OCI-LY1 (cell line): Measurements from ENCODE around the gene SLC2A5.

Experiments
- H2AFZ ChIP-seq: fragments of 200-600 bp; sonication (generic), shearing (Covaris generic); 2 replicates; pipeline ENCODE4 v1.6.0; 2014; ENCODE audit warnings: antibody characterized with exemption, mild to moderate bottlenecking, low read length
- H3F3A ChIP-seq: fragments of 200-600 bp; sonication (generic), shearing (Covaris generic); 2 replicates; pipeline ENCODE4 v1.6.0; 2014; ENCODE audit warnings: mild to moderate bottlenecking, antibody characterized with exemption, low read length, moderate library complexity; ENCODE audit not compliant: insufficient read depth
- H3K27ac ChIP-seq: fragments of 200-600 bp; sonication (generic); 2 replicates; pipeline ENCODE4 v1.5.1; 2014; ENCODE audit warnings: low read length, mixed run types, mild to moderate bottlenecking, low read depth; ENCODE audit not compliant: poor library complexity, severe bottlenecking
- H3K27me3 ChIP-seq: fragments of 200-600 bp; sonication (generic); 2 replicates; pipeline ENCODE4 v1.6.0; 2014; ENCODE audit warnings: antibody characterized with exemption, mild to moderate bottlenecking, low read length, moderate library complexity; ENCODE audit not compliant: insufficient read depth
- H3K36me3 ChIP-seq: fragments of 200-600 bp; sonication (generic); 2 replicates; pipeline ENCODE4 v1.6.1; 2014; ENCODE audit warnings: mild to moderate bottlenecking, antibody characterized with exemption, low read length, moderate library complexity, mixed read lengths; ENCODE audit not compliant: insufficient read depth
- H3K4me1 ChIP-seq: fragments of 200-600 bp; sonication (generic); 2 replicates; pipeline ENCODE4 v1.5.1; 2014; ENCODE audit warnings: mild to moderate bottlenecking, low read length, moderate library complexity; ENCODE audit not compliant: insufficient read depth, severe bottlenecking
- H3K4me2 ChIP-seq: fragments of 200-600 bp; sonication (generic), shearing (Covaris generic); 2 replicates; pipeline ENCODE4 v1.6.1; 2014; ENCODE audit warnings: low read length
- H3K4me3 ChIP-seq: fragments of 200-600 bp; sonication (generic); 2 replicates; pipeline ENCODE4 v1.5.1; 2014; ENCODE audit warnings: low read length, low read depth, mild to moderate bottlenecking, mixed read lengths; ENCODE audit not compliant: poor library complexity, severe bottlenecking
- H3K79me2 ChIP-seq: fragments of 200-600 bp; shearing (Covaris generic); 2 replicates; pipeline ENCODE4 v1.6.1; 2016; ENCODE audit warnings: mixed run types, low read length, mixed read lengths; ENCODE audit not compliant: insufficient read depth
- H3K9ac ChIP-seq: fragments of 200-600 bp; sonication (generic), shearing (Covaris generic); 2 replicates; pipeline ENCODE4 v1.6.1; 2014; ENCODE audit warnings: mild to moderate bottlenecking, low read length, mixed read lengths
- H3K9me2 ChIP-seq: fragments of 200-600 bp; sonication (generic), shearing (Covaris generic); 2 replicates; pipeline ENCODE4 v1.6.1; 2014; ENCODE audit warnings: low read depth, mild to moderate bottlenecking, low read length, mixed read lengths
- H3K9me3 ChIP-seq: fragments of 200-600 bp; shearing (Covaris generic); 2 replicates; pipeline ENCODE4 v1.6.1; 2014; ENCODE audit warnings: low read length, mixed read lengths
- H4K20me1 ChIP-seq: fragments of 200-600 bp; sonication (generic), shearing (Covaris generic); 2 replicates; pipeline ENCODE4 v1.6.0; 2016; ENCODE audit warnings: mild to moderate bottlenecking, low read length; ENCODE audit not compliant: insufficient read depth
- CTCF ChIP-seq: fragments of 200-600 bp; sonication (generic), shearing (Covaris generic); IDR thresholded peaks from 2 replicates; pipeline ENCODE4 v1.5.1; 2017; ENCODE audit warnings: mild to moderate bottlenecking, antibody characterized with exemption, low read length, moderate library complexity, mixed read lengths
- EZH2 ChIP-seq: fragments of 200-600 bp; sonication (generic), shearing (Covaris generic); IDR thresholded peaks from 2 replicates; pipeline ENCODE4 v1.8.0; 2017; ENCODE audit warnings: borderline replicate concordance, mixed run types, mild to moderate bottlenecking, antibody characterized with exemption, low read length, moderate library complexity, mixed read lengths

SLC2A5 gene

GRCh38 chr1:9052272-9053049, 17.0 kb downstream of the SLC2A5 start:
- H3K4me3 ChIP-seq: no peak overlapping the region
- H3K9ac ChIP-seq: no peak overlapping the region
- no peak overlapping the region for H3K27ac ChIP-seq
- H3K4me2 ChIP-seq: no peak overlapping the region
- H3F3A ChIP-seq: 0 out of 2 replicates have a peak, but pooled peaks cover 4% of the 10 kb centered on the region
- H3K9me3 ChIP-seq: no peaks in the 10 kb centered on the region
- H3K27me3 ChIP-seq: no peaks in the 10 kb centered on the region
- no peaks in the 10 kb centered on the region for H3K9me2 ChIP-seq
- H3K4me1 ChIP-seq: peaks cover 5% of the 10 kb centered on the region
- H3K79me2 ChIP-seq: no peaks in the 10 kb centered on the region; the same call in 1 of the 2 replicates
- TF ChIP-seq EZH2: no peak
- TF ChIP-seq CTCF: no peak
- no peak overlapping the region for H2AFZ ChIP-seq
- peaks cover 88% of the 10 kb centered on the region for H3K36me3 ChIP-seq
- no peaks in the 10 kb centered on the region for H4K20me1 ChIP-seq

GRCh38 chr1:9051379-9051778, 18.1 kb downstream of the SLC2A5 start:
- H4K20me1 ChIP-seq: no peaks in the 10 kb centered on the region
- H3K4me2 ChIP-seq: no peak overlapping the region
- no peak overlapping the region for H3K9ac ChIP-seq
- peaks cover 5% of the 10 kb centered on the region for H3K4me1 ChIP-seq
- no peaks in the 10 kb centered on the region; the same call in 1 of the 2 replicates for H3K79me2 ChIP-seq
- H3K9me2 ChIP-seq: no peaks in the 10 kb centered on the region
- no peaks in the 10 kb centered on the region for H3F3A ChIP-seq
- no peak overlapping the region for H3K27ac ChIP-seq
- peaks cover 89% of the 10 kb centered on the region for H3K36me3 ChIP-seq
- H3K27me3 ChIP-seq: no peaks in the 10 kb centered on the region
- no peak overlapping the region for H2AFZ ChIP-seq
- no peaks in the 10 kb centered on the region for H3K9me3 ChIP-seq
- no peak overlapping the region for H3K4me3 ChIP-seq
- TF ChIP-seq EZH2: no peak

GRCh38 chr1:9050803-9051202, 18.6 kb downstream of the SLC2A5 start:
- H3K79me2 ChIP-seq: no peaks in the 10 kb centered on the region; the same call in 1 of the 2 replicates
- H3K27me3 ChIP-seq: no peaks in the 10 kb centered on the region
- no peak for TF ChIP-seq CTCF
- no peak for TF ChIP-seq EZH2
- H3K36me3 ChIP-seq: peaks cover 89% of the 10 kb centered on the region
- no peaks in the 10 kb centered on the region for H3K9me3 ChIP-seq
- H3K9ac ChIP-seq: no peak overlapping the region
- no peak overlapping the region for H3K4me3 ChIP-seq
- no peaks in the 10 kb centered on the region for H4K20me1 ChIP-seq
- no peaks in the 10 kb centered on the region for H3F3A ChIP-seq
- H2AFZ ChIP-seq: no peak overlapping the region
- H3K27ac ChIP-seq: no peak overlapping the region
- peaks cover 5% of the 10 kb centered on the region for H3K4me1 ChIP-seq
- no peaks in the 10 kb centered on the region for H3K9me2 ChIP-seq
- no peak overlapping the region for H3K4me2 ChIP-seq

- peaks cover 90% of the 10 kb centered on the region for H3K36me3 ChIP-seq
- no peak overlapping the region for H3K27ac ChIP-seq
- no peak overlapping the region for H2AFZ ChIP-seq
- H3K4me1 ChIP-seq: peaks cover 5% of the 10 kb centered on the region
- no peaks in the 10 kb centered on the region for H3K27me3 ChIP-seq
- no peaks in the 10 kb centered on the region for H4K20me1 ChIP-seq
- H3K9me3 ChIP-seq: no peaks in the 10 kb centered on the region
- TF ChIP-seq CTCF (no peak), EZH2 (no peak)
- H3K4me2 ChIP-seq: no peak overlapping the region
- H3F3A ChIP-seq: no peaks in the 10 kb centered on the region
- H3K4me3 ChIP-seq: no peak overlapping the region
- no peaks in the 10 kb centered on the region; the same call in 1 of the 2 replicates for H3K79me2 ChIP-seq
- no peak overlapping the region for H3K9ac ChIP-seq
- no peaks in the 10 kb centered on the region for H3K9me2 ChIP-seq
Measured at GRCh38 chr1:9048551-9048950, 20.9 kb downstream of the SLC2A5 start.
